ENCODE data around the gene DLG2.

- TF ChIP-seq CTCF (conservative IDR thresholded peaks at IDR 0.05; ENCODE audit: low read depth, low read length) (no peak), MAZ (IDR thresholded peaks at IDR 0.05; ENCODE audit: borderline replicate concordance, low read depth, low read length) (no peak), POLR2A (IDR thresholded peaks at IDR 0.05; ENCODE audit: low read depth, low read length) (no peak), RAD21 (IDR thresholded peaks at IDR 0.05; ENCODE audit: low read length) (no peak), FOS (IDR thresholded peaks at IDR 0.05; ENCODE audit: low read depth, low read length) (no peak), BHLHE40 (IDR thresholded peaks at IDR 0.05; ENCODE audit: low read depth, low read length) (no peak), SMC3 (IDR thresholded peaks at IDR 0.05; ENCODE audit: low read depth, low read length) (no peak), USF2 (IDR thresholded peaks at IDR 0.05; ENCODE audit: low read depth, low read length) (no peak), RFX5 (IDR thresholded peaks at IDR 0.05; ENCODE audit: low read depth, low read length) (no peak), MAFK (IDR thresholded peaks at IDR 0.05; ENCODE audit: low read depth, low read length) (no peak), CEBPB (IDR thresholded peaks at IDR 0.05; ENCODE audit: low read depth, low read length) (no peak), CHD1 (IDR thresholded peaks at IDR 0.05; ENCODE audit: low read depth, low read length) (no peak), MXI1 (IDR thresholded peaks at IDR 0.05; ENCODE audit: borderline replicate concordance, low read depth, low read length) (no peak)
These were observed 1604.4 kb downstream of the DLG2 start for GRCh38 chr11:84022695-84023094.

Measured in IMR-90 (cell line).